Vagina (tissue), 2 donors: Measurements from ENCODE around the gene UNKL. TPM values are rescaled to one million over a fixed set of nuclear protein-coding genes. Genes with fewer than 3 reads are reported as not detected.

Source experiments
- DNase-seq, 2 donors: peaks; one replicate each; pipeline ENCODE4 v3.0.0-alpha.2; 2017; ENCODE audit errors: extremely low spot score in 2 of 2
- H3K27ac ChIP-seq: fragments of 200-600 bp; sonication (generic); one replicate; pipeline ENCODE4 v1.5.1; 2019
- H3K27me3 ChIP-seq: fragments of 200-600 bp; sonication (generic); one replicate; pipeline ENCODE4 v1.5.1; 2019
- H3K36me3 ChIP-seq, 2 donors: fragments of 200-600 bp; sonication (generic); one replicate each; pipeline ENCODE4 v1.5.1; 2017 to 2019
- H3K4me1 ChIP-seq: fragments of 200-600 bp; sonication (generic); one replicate; pipeline ENCODE4 v1.5.1; 2019
- H3K4me3 ChIP-seq, 2 donors: fragments of 200-600 bp; sonication (generic); 1 replicate in 1 of 2; 2 replicates in 1 of 2; pipeline ENCODE4 v1.5.1; 2016 to 2019
- H3K9me3 ChIP-seq: fragments of 200-600 bp; sonication (generic); one replicate; pipeline ENCODE4 v1.5.1; 2019
- POLR2A ChIP-seq, 2 donors: fragments of 450-650 bp; IDR thresholded peaks; one replicate each; pipeline ENCODE4 v1.6.1; 2017; ENCODE audit warnings: antibody characterized with exemption in 2 of 2, mild to moderate bottlenecking in 2 of 2, moderate library complexity in 2 of 2
- POLR2AphosphoS5 ChIP-seq, 2 donors: sonication (generic); formaldehyde crosslinking; IDR thresholded peaks; one replicate each; pipeline ENCODE4 v1.9.0; 2017; ENCODE audit warnings: antibody characterized with exemption in 2 of 2, mild to moderate bottlenecking in 2 of 2, low read depth in 1 of 2; ENCODE audit not compliant: insufficient read depth in 1 of 2
- intact Hi-C: fragments of 100-400 bp; cut with DNase I; formaldehyde crosslinking; loops from one replicate; pipeline ENCODE4 v1.15.1; 2023
- total RNA-seq: library from RNA; depleted of rRNA; stranded (reverse); fragments of >200 nt; gene quantifications from one replicate; pipeline ENCODE4 v1.2.3, GENCODE V29; 2016
- TF ChIP-seq, protein P1 (sequence below), 3 experiments: fragments of 450-650 bp in 2 of 3; fragments of 200-600 bp in 1 of 3; sonication (generic) in 1 of 3; IDR thresholded peaks; one replicate each; pipeline ENCODE4 v1.5.1; 2017 to 2019; ENCODE audit warnings: antibody characterized with exemption in 3 of 3, mild to moderate bottlenecking in 2 of 3, moderate library complexity in 2 of 3

UNKL gene
- total RNA-seq, 1 donor from 2014 or later, result 32.9 TPM

DNA sequence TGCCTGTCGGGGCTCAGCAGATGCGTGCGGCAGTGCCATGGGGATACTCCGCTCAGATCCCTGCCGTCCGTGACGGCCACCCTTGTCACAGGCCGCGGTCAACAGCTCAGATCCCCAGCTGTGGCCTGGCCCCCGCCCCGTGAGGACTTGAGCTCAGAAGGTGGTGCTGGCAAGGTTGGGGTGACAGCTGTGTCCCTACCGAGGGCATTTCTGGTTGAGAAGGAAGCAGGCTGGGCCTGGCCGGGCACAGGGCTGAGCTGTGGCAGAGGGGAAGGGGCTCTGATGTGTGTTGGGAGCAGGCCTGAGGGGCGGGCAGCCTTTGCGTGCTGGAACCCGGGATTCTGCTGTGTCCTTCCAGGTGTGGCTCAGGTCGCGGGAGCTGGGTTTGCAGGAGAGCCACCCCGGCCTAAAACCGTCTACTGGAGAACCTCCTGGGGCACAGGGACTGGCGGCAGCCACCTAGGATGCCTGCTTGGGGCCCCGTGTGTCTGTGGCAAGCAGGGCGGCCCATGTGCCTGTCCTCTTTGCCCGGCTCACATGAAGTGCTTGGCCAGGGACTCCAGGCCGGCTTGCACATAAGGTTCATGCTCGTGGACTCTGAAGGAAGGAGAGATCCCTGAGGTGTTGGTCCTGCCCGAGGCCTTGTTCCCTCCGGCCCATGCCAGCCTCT is 100.0 kb downstream of the UNKL start:
- no peak for DNase-seq
- Histone ChIP-seq H3K4me1 (peaks cover 53% of the 10 kb centered on the region), H3K4me3 (no peak overlapping the region), H3K27ac (no peak overlapping the region), H3K9me3 (no peaks in the 10 kb centered on the region), H3K27me3 (no peaks in the 10 kb centered on the region), H3K36me3 (peaks cover 0 to 67% of the 10 kb centered on the region in 2 donors)
- TF ChIP-seq POLR2A (IDR thresholded peaks at IDR 0.05), result no peak
- TF ChIP-seq, protein P1, sequence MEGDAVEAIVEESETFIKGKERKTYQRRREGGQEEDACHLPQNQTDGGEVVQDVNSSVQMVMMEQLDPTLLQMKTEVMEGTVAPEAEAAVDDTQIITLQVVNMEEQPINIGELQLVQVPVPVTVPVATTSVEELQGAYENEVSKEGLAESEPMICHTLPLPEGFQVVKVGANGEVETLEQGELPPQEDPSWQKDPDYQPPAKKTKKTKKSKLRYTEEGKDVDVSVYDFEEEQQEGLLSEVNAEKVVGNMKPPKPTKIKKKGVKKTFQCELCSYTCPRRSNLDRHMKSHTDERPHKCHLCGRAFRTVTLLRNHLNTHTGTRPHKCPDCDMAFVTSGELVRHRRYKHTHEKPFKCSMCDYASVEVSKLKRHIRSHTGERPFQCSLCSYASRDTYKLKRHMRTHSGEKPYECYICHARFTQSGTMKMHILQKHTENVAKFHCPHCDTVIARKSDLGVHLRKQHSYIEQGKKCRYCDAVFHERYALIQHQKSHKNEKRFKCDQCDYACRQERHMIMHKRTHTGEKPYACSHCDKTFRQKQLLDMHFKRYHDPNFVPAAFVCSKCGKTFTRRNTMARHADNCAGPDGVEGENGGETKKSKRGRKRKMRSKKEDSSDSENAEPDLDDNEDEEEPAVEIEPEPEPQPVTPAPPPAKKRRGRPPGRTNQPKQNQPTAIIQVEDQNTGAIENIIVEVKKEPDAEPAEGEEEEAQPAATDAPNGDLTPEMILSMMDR (IDR thresholded peaks at IDR 0.05), result no peak
- TF ChIP-seq POLR2AphosphoS5 (IDR thresholded peaks at IDR 0.05; ENCODE audit: insufficient read depth in 1 of 2, low read depth in 1 of 2), result no peak
- intact Hi-C loops, result no loop called here

DNA sequence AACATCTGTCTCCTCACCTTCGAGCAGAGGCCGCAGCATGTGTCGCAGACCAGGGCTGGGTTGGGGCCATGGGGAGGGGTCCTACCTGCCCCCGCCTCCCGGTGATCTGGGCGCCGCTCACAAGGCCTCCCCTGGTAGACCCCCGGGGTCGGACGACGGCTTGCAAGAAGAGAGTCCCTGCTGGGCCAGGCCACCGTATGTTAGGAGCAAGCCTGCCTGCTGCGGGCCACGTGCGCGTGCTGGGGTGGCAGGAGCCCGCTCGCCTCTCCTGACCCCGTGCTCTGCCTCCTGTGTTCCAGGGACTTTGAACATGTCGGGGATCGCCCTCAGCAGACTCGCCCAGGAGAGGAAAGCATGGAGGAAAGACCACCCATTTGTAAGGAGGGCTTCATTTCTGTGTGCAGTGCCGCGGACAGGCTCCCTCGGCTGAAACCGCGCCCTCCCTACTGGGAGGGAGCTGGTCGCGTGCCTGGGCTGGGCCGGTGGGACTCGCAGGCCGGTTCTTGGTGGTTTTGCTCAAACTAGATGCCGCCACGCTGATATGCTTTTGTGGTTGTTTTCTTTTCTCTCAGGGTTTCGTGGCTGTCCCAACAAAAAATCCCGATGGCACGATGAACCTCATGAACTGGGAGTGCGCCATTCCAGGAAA is 100.7 kb downstream of the UNKL start:
- Histone ChIP-seq H3K36me3 (peaks cover 0 to 60% of the 10 kb centered on the region in 2 donors), H3K4me1 (peaks cover 53% of the 10 kb centered on the region), H3K9me3 (no peaks in the 10 kb centered on the region), H3K27me3 (no peaks in the 10 kb centered on the region), H3K27ac (no peak overlapping the region), H3K4me3 (no peak overlapping the region)
- DNase-seq, result no peak
- TF ChIP-seq POLR2AphosphoS5 (IDR thresholded peaks at IDR 0.05; ENCODE audit: insufficient read depth in 1 of 2, low read depth in 1 of 2) (no peak), POLR2A (IDR thresholded peaks at IDR 0.05) (no peak)
- TF ChIP-seq, protein P1 (IDR thresholded peaks at IDR 0.05), result no peak
- intact Hi-C loops, result no loop called here

Other genes starting within 250 kb of the UNKL start
- gene TPSG1, start 189.4 kb downstream of the UNKL start, total RNA-seq, result not detected
- gene TPSB2, start 184.5 kb downstream of the UNKL start, total RNA-seq, result 59.7 TPM
- 70.0 TPM for gene TPSAB1, start 174.0 kb downstream of the UNKL start, total RNA-seq
- gene TPSD1, start 158.6 kb downstream of the UNKL start, total RNA-seq, result 7.1 TPM
- gene UBE2I, start 105.1 kb downstream of the UNKL start, total RNA-seq, result 51.3 TPM
- 4.2 TPM for gene BAIAP3, start 81.1 kb downstream of the UNKL start, total RNA-seq
- gene TSR3, start 62.8 kb downstream of the UNKL start, total RNA-seq, result 60.6 TPM
- 63.3 TPM for gene GNPTG, start 62.8 kb downstream of the UNKL start, total RNA-seq
- gene UQCC4, start 6.0 kb upstream of the UNKL start, total RNA-seq, result 3.7 TPM
- gene PERCC1, start 16.4 kb upstream of the UNKL start, total RNA-seq, result not detected
- gene CCDC154, start 29.9 kb upstream of the UNKL start, total RNA-seq, result not detected
- gene CLCN7, start 60.3 kb upstream of the UNKL start, total RNA-seq, result 49.8 TPM
- not detected for gene PTX4, start 74.2 kb upstream of the UNKL start, total RNA-seq
- gene TELO2, start 78.7 kb upstream of the UNKL start, total RNA-seq, result 23.8 TPM
- gene TMEM204, start 119.0 kb upstream of the UNKL start, total RNA-seq, result 33.1 TPM
- gene IFT140, start 197.4 kb upstream of the UNKL start, total RNA-seq, result 29.2 TPM
- 13.8 TPM for gene CRAMP1, start 197.7 kb upstream of the UNKL start, total RNA-seq